ENCODE data around the gene KDM4D. TPM values are rescaled to one million over a fixed set of nuclear protein-coding genes. Genes with fewer than 3 reads are reported as not detected.

Gene KDM4D
- total and polyA plus RNA-seq, 9 of the 15 experiments (the other 6 are each of a cell fraction or from before 2014, with no cell fraction given) = 0.34 to 1.1 (median 0.50) TPM

DNA sequence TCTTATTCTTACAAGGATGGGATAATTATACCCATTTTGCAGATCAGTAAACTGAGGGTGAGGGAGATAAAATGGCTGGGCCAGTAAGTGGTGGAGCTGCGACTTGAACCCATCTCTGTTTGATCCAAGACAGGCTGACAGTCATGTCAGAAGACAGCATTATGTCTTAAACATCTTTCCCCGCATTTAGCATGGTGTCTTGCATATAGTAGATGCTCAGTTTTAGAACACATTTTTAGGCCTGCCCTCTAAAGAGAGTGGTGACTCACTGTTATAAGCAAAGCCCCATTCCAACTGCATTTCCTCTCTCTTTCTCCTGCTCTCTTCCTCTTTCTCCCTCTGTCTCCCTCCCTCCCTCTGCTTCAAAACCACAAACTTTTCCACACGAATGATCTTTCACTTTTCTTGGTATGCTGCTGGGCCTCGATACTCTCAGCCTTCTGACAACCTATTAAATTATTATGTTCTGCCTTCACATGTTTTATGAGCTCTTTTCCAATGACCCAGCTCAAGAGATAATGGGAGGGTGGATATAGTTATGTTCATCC, 25.4 kb upstream of the KDM4D start (continued):
- TF ChIP-seq SRSF3 (IDR thresholded peaks at IDR 0.05; ENCODE audit: insufficient read depth, low read length) = no peak
- TF ChIP-seq SMARCB1 (IDR thresholded peaks at IDR 0.05; ENCODE audit: insufficient read length, low read depth) = no peak
- TF ChIP-seq ZNF217 (CRISPR knock-in tag; IDR thresholded peaks at IDR 0.05) = no peak
- TF ChIP-seq THRAP3 (IDR thresholded peaks at IDR 0.05; ENCODE audit: borderline replicate concordance) = no peak
- no peak for TF ChIP-seq ZNF717 (CRISPR knock-in tag; IDR thresholded peaks at IDR 0.05)
- TF ChIP-seq, protein P1, sequence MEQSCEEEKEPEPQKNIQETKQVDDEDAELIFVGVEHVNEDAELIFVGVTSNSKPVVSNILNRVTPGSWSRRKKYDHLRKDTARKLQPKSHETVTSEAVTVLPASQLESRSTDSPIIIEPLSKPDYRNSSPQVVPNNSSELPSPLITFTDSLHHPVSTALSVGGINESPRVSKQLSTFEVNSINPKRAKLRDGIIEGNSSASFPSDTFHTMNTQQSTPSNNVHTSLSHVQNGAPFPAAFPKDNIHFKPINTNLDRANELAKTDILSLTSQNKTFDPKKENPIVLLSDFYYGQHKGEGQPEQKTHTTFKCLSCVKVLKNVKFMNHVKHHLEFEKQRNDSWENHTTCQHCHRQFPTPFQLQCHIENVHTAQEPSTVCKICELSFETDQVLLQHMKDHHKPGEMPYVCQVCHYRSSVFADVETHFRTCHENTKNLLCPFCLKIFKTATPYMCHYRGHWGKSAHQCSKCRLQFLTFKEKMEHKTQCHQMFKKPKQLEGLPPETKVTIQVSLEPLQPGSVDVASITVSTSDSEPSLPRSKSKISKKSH (CRISPR knock-in tag; IDR thresholded peaks at IDR 0.05) = no peak
- TF ChIP-seq RBM17 (IDR thresholded peaks at IDR 0.05; ENCODE audit: borderline replicate concordance, low read depth, low read length) = no peak
- no peak for TF ChIP-seq ZNF57 (CRISPR knock-in tag; IDR thresholded peaks at IDR 0.05)
- TF ChIP-seq ZNF764 (CRISPR knock-in tag; IDR thresholded peaks at IDR 0.05; ENCODE audit: low read depth) = no peak
- TF ChIP-seq ZNF445 (CRISPR knock-in tag; IDR thresholded peaks at IDR 0.05; ENCODE audit: low read depth) = no peak
- no peak for TF ChIP-seq WHSC1 (IDR thresholded peaks at IDR 0.05; ENCODE audit: low read length)
- no peak for TF ChIP-seq MCM5 (IDR thresholded peaks at IDR 0.05; ENCODE audit: low read depth)
- TF ChIP-seq, protein P2, sequence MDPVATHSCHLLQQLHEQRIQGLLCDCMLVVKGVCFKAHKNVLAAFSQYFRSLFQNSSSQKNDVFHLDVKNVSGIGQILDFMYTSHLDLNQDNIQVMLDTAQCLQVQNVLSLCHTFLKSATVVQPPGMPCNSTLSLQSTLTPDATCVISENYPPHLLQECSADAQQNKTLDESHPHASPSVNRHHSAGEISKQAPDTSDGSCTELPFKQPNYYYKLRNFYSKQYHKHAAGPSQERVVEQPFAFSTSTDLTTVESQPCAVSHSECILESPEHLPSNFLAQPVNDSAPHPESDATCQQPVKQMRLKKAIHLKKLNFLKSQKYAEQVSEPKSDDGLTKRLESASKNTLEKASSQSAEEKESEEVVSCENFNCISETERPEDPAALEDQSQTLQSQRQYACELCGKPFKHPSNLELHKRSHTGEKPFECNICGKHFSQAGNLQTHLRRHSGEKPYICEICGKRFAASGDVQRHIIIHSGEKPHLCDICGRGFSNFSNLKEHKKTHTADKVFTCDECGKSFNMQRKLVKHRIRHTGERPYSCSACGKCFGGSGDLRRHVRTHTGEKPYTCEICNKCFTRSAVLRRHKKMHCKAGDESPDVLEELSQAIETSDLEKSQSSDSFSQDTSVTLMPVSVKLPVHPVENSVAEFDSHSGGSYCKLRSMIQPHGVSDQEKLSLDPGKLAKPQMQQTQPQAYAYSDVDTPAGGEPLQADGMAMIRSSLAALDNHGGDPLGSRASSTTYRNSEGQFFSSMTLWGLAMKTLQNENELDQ (CRISPR knock-in tag; IDR thresholded peaks at IDR 0.05; ENCODE audit: borderline replicate concordance) = no peak
- no peak for TF ChIP-seq TCF7L2 (IDR thresholded peaks at IDR 0.05; ENCODE audit: low read depth, low read length)
- TF ChIP-seq E2F3 (CRISPR knock-in tag; IDR thresholded peaks at IDR 0.05) = no peak
- peak; percentile 80 to 83 for TF ChIP-seq KDM1A (IDR thresholded peaks at IDR 0.05)
- TF ChIP-seq NCOR1 (IDR thresholded peaks at IDR 0.05) = no peak
- peak; percentile 36; the same call in 1 of the 2 replicates for TF ChIP-seq ZNF24 (IDR thresholded peaks at IDR 0.05)
- TF ChIP-seq SIX5 (IDR thresholded peaks at IDR 0.05; ENCODE audit: borderline replicate concordance in 1 of 2, insufficient read depth in 1 of 2, low read depth in 1 of 2, low read length in 2 of 2) = no peak
- TF ChIP-seq MCM3 (IDR thresholded peaks at IDR 0.05) = no peak
- TF ChIP-seq, protein P3, sequence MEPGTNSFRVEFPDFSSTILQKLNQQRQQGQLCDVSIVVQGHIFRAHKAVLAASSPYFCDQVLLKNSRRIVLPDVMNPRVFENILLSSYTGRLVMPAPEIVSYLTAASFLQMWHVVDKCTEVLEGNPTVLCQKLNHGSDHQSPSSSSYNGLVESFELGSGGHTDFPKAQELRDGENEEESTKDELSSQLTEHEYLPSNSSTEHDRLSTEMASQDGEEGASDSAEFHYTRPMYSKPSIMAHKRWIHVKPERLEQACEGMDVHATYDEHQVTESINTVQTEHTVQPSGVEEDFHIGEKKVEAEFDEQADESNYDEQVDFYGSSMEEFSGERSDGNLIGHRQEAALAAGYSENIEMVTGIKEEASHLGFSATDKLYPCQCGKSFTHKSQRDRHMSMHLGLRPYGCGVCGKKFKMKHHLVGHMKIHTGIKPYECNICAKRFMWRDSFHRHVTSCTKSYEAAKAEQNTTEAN (CRISPR knock-in tag; IDR thresholded peaks at IDR 0.05) = no peak
- no peak for TF ChIP-seq HIVEP1 (CRISPR knock-in tag; IDR thresholded peaks at IDR 0.05)
- TF ChIP-seq, protein P4, sequence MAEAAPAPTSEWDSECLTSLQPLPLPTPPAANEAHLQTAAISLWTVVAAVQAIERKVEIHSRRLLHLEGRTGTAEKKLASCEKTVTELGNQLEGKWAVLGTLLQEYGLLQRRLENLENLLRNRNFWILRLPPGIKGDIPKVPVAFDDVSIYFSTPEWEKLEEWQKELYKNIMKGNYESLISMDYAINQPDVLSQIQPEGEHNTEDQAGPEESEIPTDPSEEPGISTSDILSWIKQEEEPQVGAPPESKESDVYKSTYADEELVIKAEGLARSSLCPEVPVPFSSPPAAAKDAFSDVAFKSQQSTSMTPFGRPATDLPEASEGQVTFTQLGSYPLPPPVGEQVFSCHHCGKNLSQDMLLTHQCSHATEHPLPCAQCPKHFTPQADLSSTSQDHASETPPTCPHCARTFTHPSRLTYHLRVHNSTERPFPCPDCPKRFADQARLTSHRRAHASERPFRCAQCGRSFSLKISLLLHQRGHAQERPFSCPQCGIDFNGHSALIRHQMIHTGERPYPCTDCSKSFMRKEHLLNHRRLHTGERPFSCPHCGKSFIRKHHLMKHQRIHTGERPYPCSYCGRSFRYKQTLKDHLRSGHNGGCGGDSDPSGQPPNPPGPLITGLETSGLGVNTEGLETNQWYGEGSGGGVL (CRISPR knock-in tag; IDR thresholded peaks at IDR 0.05) = no peak
- TF ChIP-seq SPI1 (IDR thresholded peaks at IDR 0.05; ENCODE audit: borderline replicate concordance, low read depth, low read length) = peak; percentile 81; the same call in 1 of the 2 replicates

Measured in K562 (cell line).